Endothelial cell of umbilical vein (primary cell): Measurements from ENCODE around the gene BICRA.

ENCODE experiments used
- CTCF ChIP-seq, 2 donors: IDR thresholded peaks; 1 replicate in 1 of 2; 2 replicates in 1 of 2; pipeline ENCODE4 v1.5.1; 2011; ENCODE audit warnings: low read length in 2 of 2, mild to moderate bottlenecking in 2 of 2, moderate library complexity in 2 of 2, control low read depth in 1 of 2, inconsistent platforms in 1 of 2, low read depth in 1 of 2; ENCODE audit not compliant: insufficient read depth in 1 of 2; ENCODE audit errors: extremely low read depth in 1 of 2
- EZH2 ChIP-seq: IDR thresholded peaks from 2 replicates; pipeline ENCODE4 v1.6.1; 2012; ENCODE audit warnings: borderline replicate concordance, low read depth, mild to moderate bottlenecking, moderate library complexity, low read length, inconsistent platforms; ENCODE audit not compliant: severe bottlenecking
- FOS ChIP-seq: IDR thresholded peaks from 2 replicates; pipeline ENCODE4 v1.6.1; 2011; ENCODE audit warnings: mild to moderate bottlenecking, low read length, moderate library complexity, borderline replicate concordance; ENCODE audit not compliant: insufficient read depth
- GATA2 ChIP-seq: IDR thresholded peaks from 2 replicates; pipeline ENCODE4 v1.7.0; 2011; ENCODE audit warnings: low read depth, mild to moderate bottlenecking, moderate library complexity, mixed read lengths, low read length; ENCODE audit not compliant: insufficient read length, insufficient read depth
- JUN ChIP-seq: IDR thresholded peaks from 2 replicates; pipeline ENCODE4 v1.6.1; 2011; ENCODE audit warnings: borderline replicate concordance, low read depth; ENCODE audit not compliant: insufficient read length, insufficient read depth
- POLR2A ChIP-seq: IDR thresholded peaks from 2 replicates; pipeline ENCODE4 v1.6.1; 2012; ENCODE audit warnings: low read depth, mild to moderate bottlenecking, control low read depth, low read length
- POLR2AphosphoS5 ChIP-seq: IDR thresholded peaks from 2 replicates; pipeline ENCODE4 v1.6.1; 2012; ENCODE audit warnings: low read depth, mild to moderate bottlenecking, control low read depth, low read length, moderate library complexity; ENCODE audit not compliant: insufficient read depth
- TF ChIP-seq, protein P1 (sequence below): IDR thresholded peaks from 2 replicates; pipeline ENCODE4 v1.6.1; 2011; ENCODE audit not compliant: insufficient read depth, insufficient read length

GRCh38 chr19:47609906-47610894, 1.3 kb downstream of the BICRA start:
- TF ChIP-seq POLR2AphosphoS5 (no peak), CTCF (IDR thresholded peaks at IDR 0.05; ENCODE audit: extremely low read depth in 1 of 2, insufficient read depth in 1 of 2, low read depth in 1 of 2, low read length in 2 of 2) (no peak), EZH2 (no peak), POLR2A (no peak), GATA2 (no peak), JUN (no peak), FOS (no peak)
- TF ChIP-seq, protein P1, sequence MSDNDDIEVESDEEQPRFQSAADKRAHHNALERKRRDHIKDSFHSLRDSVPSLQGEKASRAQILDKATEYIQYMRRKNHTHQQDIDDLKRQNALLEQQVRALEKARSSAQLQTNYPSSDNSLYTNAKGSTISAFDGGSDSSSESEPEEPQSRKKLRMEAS, result no peak
